ENCODE data around the gene UBAP2.
"Not testable (repeated sequence)": the region's sequence is repeated elsewhere in the genome, so short reads cannot be mapped to it uniquely, and the experiment has no call there.

Gene UBAP2

GRCh38 chr9:34047864-34048726, 592 bp downstream of the UBAP2 start:
- DNase-seq = peak; percentile 54

- DNase-seq = no peak
Measured at GRCh38 chr9:34046784-34047379, 1.8 kb downstream of the UBAP2 start.

GRCh38 chr9:34045903-34046302, 2.8 kb downstream of the UBAP2 start:
- no peak for DNase-seq

GRCh38 chr9:34042074-34042473, 6.6 kb downstream of the UBAP2 start:
- not testable (repeated sequence) for DNase-seq

- DNase-seq = not testable (repeated sequence)
Measured at GRCh38 chr9:34038851-34039250, 9.8 kb downstream of the UBAP2 start.

GRCh38 chr9:34037626-34038025, 11.1 kb downstream of the UBAP2 start:
- no peak for DNase-seq

GRCh38 chr9:34036625-34037024, 12.1 kb downstream of the UBAP2 start:
- DNase-seq = no peak

- no peak for DNase-seq
Measured at GRCh38 chr9:34035656-34036055, 13.0 kb downstream of the UBAP2 start.

GRCh38 chr9:34034698-34035065, 14.0 kb downstream of the UBAP2 start:
- no peak for DNase-seq

- no peak for DNase-seq
Measured at GRCh38 chr9:34032631-34033030, 16.1 kb downstream of the UBAP2 start.

GRCh38 chr9:34027845-34028574, 20.7 kb downstream of the UBAP2 start:
- no peak for DNase-seq

GRCh38 chr9:34025811-34026210, 22.9 kb downstream of the UBAP2 start:
- DNase-seq = no peak

GRCh38 chr9:34025062-34025461, 23.6 kb downstream of the UBAP2 start:
- DNase-seq = no peak

- not testable (repeated sequence) for DNase-seq
Measured at GRCh38 chr9:34024476-34024875, 24.2 kb downstream of the UBAP2 start.

- no peak for DNase-seq
Measured at GRCh38 chr9:34016149-34016548, 32.5 kb downstream of the UBAP2 start.

GRCh38 chr9:34010979-34011378, 37.7 kb downstream of the UBAP2 start:
- no peak for DNase-seq

- DNase-seq = no peak
Measured at GRCh38 chr9:34001951-34002350, 46.7 kb downstream of the UBAP2 start.

- no peak for DNase-seq
Measured at GRCh38 chr9:34001298-34001697, 47.4 kb downstream of the UBAP2 start.

- no peak for DNase-seq
Measured at GRCh38 chr9:33995449-33995848, 53.2 kb downstream of the UBAP2 start.

GRCh38 chr9:33993104-33993503, 55.6 kb downstream of the UBAP2 start:
- DNase-seq = no peak

GRCh38 chr9:33992632-33993031, 56.1 kb downstream of the UBAP2 start:
- no peak for DNase-seq

- DNase-seq = no peak
Measured at GRCh38 chr9:33988219-33988890, 60.3 kb downstream of the UBAP2 start.

- no peak for DNase-seq
Measured at GRCh38 chr9:33976414-33976813, 72.3 kb downstream of the UBAP2 start.
